Activated T-cell treated with anti-CD3 and anti-CD28 coated beads, Interleukin-2, amount 50 U/mL, for 72 hours (primary cell): ENCODE measurements around the gene SULF2. TPM values are rescaled to one million over a fixed set of nuclear protein-coding genes. Genes with fewer than 3 reads are reported as not detected.
A peak's percentile ranks its signal among the peaks of the same experiment; 100 is the strongest.

Experiments
- ATAC-seq, 2 donors: fragments of 150-1000 bp; cut with Tn5 transposase; replicated peaks in 1 of 2; 2 replicates each; pipeline ENCODE4 v1.10.0; 2021; ENCODE audit warnings: moderate library complexity in 2 of 2, mild to moderate bottlenecking in 1 of 2
- DNase-seq, 2 donors: peaks; one replicate each; pipeline ENCODE4 v3.0.0; 2021 to 2022; ENCODE audit warnings: mixed read lengths in 1 of 2
- H3K27ac Mint-ChIP-seq: one replicate; pipeline ENCODE4 v1.8.0; 2022; ENCODE audit warnings: mild to moderate bottlenecking, moderate library complexity, mixed read lengths
- H3K27me3 Mint-ChIP-seq: one replicate; pipeline ENCODE4 v1.8.0; 2022; ENCODE audit warnings: low read depth, mixed read lengths
- H3K36me3 Mint-ChIP-seq, 2 donors: one replicate each; pipeline ENCODE4 v1.8.0; 2022; ENCODE audit warnings: mixed read lengths in 2 of 2, mild to moderate bottlenecking in 1 of 2; ENCODE audit not compliant: insufficient read depth in 2 of 2
- H3K4me1 Mint-ChIP-seq: one replicate; pipeline ENCODE4 v1.8.0; 2022; ENCODE audit warnings: low read depth, mixed read lengths
- H3K4me3 Mint-ChIP-seq, 2 donors: one replicate each; pipeline ENCODE4 v1.8.0; 2022; ENCODE audit warnings: mild to moderate bottlenecking in 2 of 2, mixed read lengths in 2 of 2, moderate library complexity in 2 of 2
- H3K9me3 Mint-ChIP-seq, 2 donors: one replicate each; pipeline ENCODE4 v1.8.0; 2022; ENCODE audit warnings: mixed read lengths in 2 of 2
- total RNA-seq, 2 donors: library from RNA; stranded (reverse); gene quantifications; one replicate each; pipeline ENCODE4 v1.2.3, GENCODE V29; 2022

Gene SULF2
- total RNA-seq, 2 donors from 2014 or later, result 0.65 to 0.72 TPM

DNA sequence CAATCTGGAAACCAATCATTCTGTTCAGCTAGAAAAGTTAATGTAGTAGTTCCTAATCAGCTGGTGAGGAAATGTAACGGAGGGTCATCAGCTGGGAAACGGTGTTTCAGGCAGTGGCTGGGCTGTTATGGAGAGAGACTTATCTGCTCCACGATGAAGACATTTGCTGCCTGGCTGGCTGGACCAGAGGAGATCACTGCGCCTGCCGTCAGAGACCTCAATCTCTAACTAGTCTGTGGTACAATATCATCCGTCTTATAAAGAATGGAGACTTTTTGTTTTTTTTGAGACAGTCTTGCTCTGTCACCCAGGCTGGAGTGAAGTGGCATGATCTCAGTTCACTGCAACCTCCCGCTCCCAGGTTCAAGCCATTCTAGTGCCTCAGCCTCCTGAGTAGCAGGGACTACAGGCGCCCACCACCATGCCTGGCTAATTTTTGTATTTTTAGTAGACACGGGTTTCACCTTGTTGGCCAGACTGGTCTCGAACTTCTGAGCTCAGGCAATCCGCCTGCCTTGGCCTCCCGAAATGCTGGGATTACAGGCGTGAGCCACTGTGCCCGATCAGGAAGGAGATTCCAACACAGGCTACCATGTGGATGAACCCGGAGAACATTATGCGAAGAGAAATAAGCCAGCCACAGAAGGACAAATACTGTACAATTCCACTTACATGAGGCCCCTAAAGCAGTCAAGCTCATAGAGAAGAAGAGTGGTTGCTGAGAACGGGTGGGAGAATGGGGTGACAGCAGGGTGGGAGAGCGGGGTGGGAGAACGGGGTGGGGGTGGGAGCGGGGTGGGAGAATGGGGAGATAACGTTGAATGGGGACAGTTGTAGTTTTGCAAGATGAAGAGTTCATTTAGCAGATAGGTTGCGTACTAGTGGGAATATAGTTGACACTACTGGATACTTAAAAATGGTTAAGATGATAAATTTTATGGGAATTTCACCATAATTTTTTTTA lies 115.1 kb downstream of the SULF2 start:
- Mint-ChIP-seq H3K4me3 (no peak overlapping the region), H3K9me3 (no peaks in the 10 kb centered on the region), H3K27ac (peak overlapping the region; percentile 44), H3K36me3 (no peaks in the 10 kb centered on the region), H3K27me3 (no peaks in the 10 kb centered on the region), H3K4me1 (no peaks in the 10 kb centered on the region)
- no peak for ATAC-seq
- no peak for DNase-seq

- Mint-ChIP-seq H3K36me3 (no peaks in the 10 kb centered on the region), H3K27me3 (no peaks in the 10 kb centered on the region), H3K27ac (peak overlapping the region; percentile 44), H3K9me3 (no peaks in the 10 kb centered on the region), H3K4me1 (no peaks in the 10 kb centered on the region), H3K4me3 (no peak overlapping the region)
- DNase-seq (no peak), ATAC-seq (no peak)
These were observed 115.8 kb downstream of the SULF2 start for GRCh38 chr20:47669489-47669888.

GRCh38 chr20:47669152-47669425 lies 116.2 kb downstream of the SULF2 start:
- DNase-seq, result no peak
- ATAC-seq, result no peak
- H3K27ac Mint-ChIP-seq, result no peak overlapping the region
- H3K4me1 Mint-ChIP-seq, result no peaks in the 10 kb centered on the region
- no peaks in the 10 kb centered on the region for H3K27me3 Mint-ChIP-seq
- H3K36me3 Mint-ChIP-seq, result no peaks in the 10 kb centered on the region
- H3K9me3 Mint-ChIP-seq, result no peaks in the 10 kb centered on the region
- H3K4me3 Mint-ChIP-seq, result no peak overlapping the region

GRCh38 chr20:47668313-47669151 lies 116.7 kb downstream of the SULF2 start:
- ATAC-seq, result peak in 1 of 2 donors; percentile 2
- Mint-ChIP-seq H3K4me1 (no peaks in the 10 kb centered on the region), H3K9me3 (no peaks in the 10 kb centered on the region), H3K36me3 (no peaks in the 10 kb centered on the region), H3K4me3 (no peak overlapping the region), H3K27me3 (no peaks in the 10 kb centered on the region), H3K27ac (no peak overlapping the region)
- no peak for DNase-seq

GRCh38 chr20:47667531-47668312 lies 117.6 kb downstream of the SULF2 start:
- DNase-seq, result no peak
- Mint-ChIP-seq H3K27me3 (no peaks in the 10 kb centered on the region), H3K4me1 (no peaks in the 10 kb centered on the region), H3K9me3 (no peaks in the 10 kb centered on the region), H3K4me3 (no peak overlapping the region), H3K27ac (no peak overlapping the region), H3K36me3 (no peaks in the 10 kb centered on the region)
- no peak for ATAC-seq

GRCh38 chr20:47667086-47667485 lies 118.2 kb downstream of the SULF2 start:
- Mint-ChIP-seq H3K27ac (peak overlapping the region; percentile 60), H3K4me1 (no peaks in the 10 kb centered on the region), H3K9me3 (no peaks in the 10 kb centered on the region), H3K36me3 (no peaks in the 10 kb centered on the region), H3K4me3 (no peak overlapping the region), H3K27me3 (no peaks in the 10 kb centered on the region)
- DNase-seq, result no peak
- no peak for ATAC-seq

DNA sequence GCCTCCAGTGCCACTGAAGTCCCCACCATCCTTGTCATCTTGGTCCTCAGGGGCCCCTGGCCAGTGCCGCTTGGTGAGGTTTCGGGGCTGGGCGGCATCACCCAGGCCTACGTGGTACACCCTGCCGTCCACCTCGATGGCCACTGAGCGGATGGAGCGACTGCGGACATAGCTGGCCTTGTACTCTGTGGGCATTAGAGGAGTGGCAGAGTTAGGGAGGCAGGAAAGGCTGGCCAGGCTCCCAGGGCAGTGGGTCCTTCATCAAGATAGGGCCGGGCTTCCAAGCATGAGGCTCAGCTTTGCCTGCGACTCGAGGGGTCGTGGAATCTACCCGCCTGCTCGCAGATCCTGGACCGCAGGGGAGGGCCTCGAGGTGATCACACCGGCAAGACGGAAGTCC lies 119.0 kb downstream of the SULF2 start:
- ATAC-seq, result no peak
- Mint-ChIP-seq H3K27me3 (no peaks in the 10 kb centered on the region), H3K36me3 (peaks cover 0 to under 1% of the 10 kb centered on the region in 2 donors), H3K4me1 (no peaks in the 10 kb centered on the region), H3K9me3 (no peaks in the 10 kb centered on the region), H3K27ac (peak overlapping the region; percentile 60), H3K4me3 (no peak overlapping the region)
- DNase-seq, result no peak

- no peak overlapping the region for H3K27ac Mint-ChIP-seq
These were observed 119.9 kb downstream of the SULF2 start for GRCh38 chr20:47665221-47665991.

DNA sequence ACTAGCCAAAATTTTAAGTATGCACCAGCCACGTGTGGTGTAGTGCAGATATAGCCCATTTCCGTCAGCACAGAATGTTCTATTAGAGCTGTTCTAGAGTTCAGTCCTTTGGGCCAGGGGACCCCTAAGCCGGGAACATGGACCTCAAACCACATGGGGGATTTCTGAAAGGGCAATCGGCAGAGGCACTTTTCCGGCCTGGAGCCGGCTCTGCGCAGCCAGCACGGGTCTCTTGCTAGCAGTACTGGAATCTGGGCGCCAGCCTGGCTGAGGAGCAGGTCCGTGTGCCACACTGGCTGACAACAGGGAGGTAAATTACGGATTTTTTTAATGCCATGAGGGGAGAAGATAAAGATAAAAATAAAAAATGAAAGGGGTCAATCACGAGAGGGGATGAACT lies 120.5 kb downstream of the SULF2 start:
- Mint-ChIP-seq H3K4me1 (no peaks in the 10 kb centered on the region), H3K9me3 (no peaks in the 10 kb centered on the region), H3K4me3 (no peak overlapping the region), H3K36me3 (peaks cover 1 to 7% of the 10 kb centered on the region in 2 donors), H3K27me3 (no peaks in the 10 kb centered on the region), H3K27ac (no peak overlapping the region)
- DNase-seq, result no peak
- ATAC-seq, result no peak

More at GRCh38 chr20:47665221-47665991, 119.9 kb downstream of the SULF2 start:
- DNase-seq, result no peak
- ATAC-seq, result no peak
- Mint-ChIP-seq H3K27me3 (no peaks in the 10 kb centered on the region), H3K4me3 (no peak overlapping the region), H3K36me3 (peaks cover 0 to 7% of the 10 kb centered on the region in 2 donors), H3K9me3 (no peaks in the 10 kb centered on the region), H3K4me1 (no peaks in the 10 kb centered on the region)

DNA sequence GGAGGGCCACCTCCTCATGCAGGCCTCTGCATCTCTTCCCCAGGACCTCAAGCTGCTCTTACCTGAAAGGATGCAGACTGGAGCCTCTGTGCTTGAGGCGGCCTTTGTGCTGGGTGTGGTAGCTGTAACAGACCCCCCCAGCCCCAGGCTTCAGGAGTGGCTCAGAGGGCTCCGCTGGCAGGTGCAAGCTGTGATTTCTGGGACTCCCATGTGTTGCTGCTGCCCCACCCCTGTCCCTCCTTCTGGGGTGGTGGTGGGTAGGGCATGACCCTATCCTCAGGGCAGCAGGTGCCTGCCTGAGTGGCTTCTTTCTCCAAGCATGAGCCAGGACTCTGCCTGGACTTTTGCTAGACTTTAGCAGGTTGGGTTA lies 121.2 kb downstream of the SULF2 start:
- Mint-ChIP-seq H3K9me3 (no peaks in the 10 kb centered on the region), H3K27ac (no peak overlapping the region), H3K4me1 (no peaks in the 10 kb centered on the region), H3K27me3 (no peaks in the 10 kb centered on the region), H3K4me3 (no peak overlapping the region), H3K36me3 (peaks cover 1 to 7% of the 10 kb centered on the region in 2 donors)
- ATAC-seq (peak in 1 of 2 donors; percentile 11), DNase-seq (no peak)

- ATAC-seq, result peak; percentile 62 to 73
- Mint-ChIP-seq H3K36me3 (peaks cover 1 to 7% of the 10 kb centered on the region in 2 donors), H3K4me1 (no peaks in the 10 kb centered on the region), H3K27ac (no peak overlapping the region), H3K27me3 (no peaks in the 10 kb centered on the region), H3K9me3 (no peaks in the 10 kb centered on the region), H3K4me3 (no peak overlapping the region)
- peak; percentile 69 to 73 for DNase-seq
These were observed 121.8 kb downstream of the SULF2 start for GRCh38 chr20:47663354-47664067.
